ENCODE results near the gene GNAQ.

Gene GNAQ

DNA sequence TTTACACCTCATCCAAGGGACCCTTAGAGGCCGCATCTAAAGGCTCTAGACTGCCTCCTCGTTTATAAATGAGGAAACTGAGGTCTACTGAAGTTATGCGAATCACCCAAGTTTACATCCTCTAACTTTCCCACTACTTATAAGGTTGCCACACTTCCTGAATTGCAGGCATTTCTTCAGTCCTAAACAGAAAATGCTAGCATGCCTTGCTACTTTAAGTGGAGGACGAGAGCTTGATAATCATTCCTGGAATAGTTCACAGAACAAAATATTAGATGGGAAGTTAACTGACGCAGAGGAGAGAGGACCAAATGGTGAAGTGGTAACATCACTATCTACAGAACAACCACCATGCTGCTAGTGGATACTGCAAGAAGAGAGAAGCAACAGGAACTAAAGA lies 85.8 kb downstream of the GNAQ start:
- no peak overlapping the region for H3K4me3 ChIP-seq (ENCODE audit: low read depth, low read length)
- TF ChIP-seq, protein P1, sequence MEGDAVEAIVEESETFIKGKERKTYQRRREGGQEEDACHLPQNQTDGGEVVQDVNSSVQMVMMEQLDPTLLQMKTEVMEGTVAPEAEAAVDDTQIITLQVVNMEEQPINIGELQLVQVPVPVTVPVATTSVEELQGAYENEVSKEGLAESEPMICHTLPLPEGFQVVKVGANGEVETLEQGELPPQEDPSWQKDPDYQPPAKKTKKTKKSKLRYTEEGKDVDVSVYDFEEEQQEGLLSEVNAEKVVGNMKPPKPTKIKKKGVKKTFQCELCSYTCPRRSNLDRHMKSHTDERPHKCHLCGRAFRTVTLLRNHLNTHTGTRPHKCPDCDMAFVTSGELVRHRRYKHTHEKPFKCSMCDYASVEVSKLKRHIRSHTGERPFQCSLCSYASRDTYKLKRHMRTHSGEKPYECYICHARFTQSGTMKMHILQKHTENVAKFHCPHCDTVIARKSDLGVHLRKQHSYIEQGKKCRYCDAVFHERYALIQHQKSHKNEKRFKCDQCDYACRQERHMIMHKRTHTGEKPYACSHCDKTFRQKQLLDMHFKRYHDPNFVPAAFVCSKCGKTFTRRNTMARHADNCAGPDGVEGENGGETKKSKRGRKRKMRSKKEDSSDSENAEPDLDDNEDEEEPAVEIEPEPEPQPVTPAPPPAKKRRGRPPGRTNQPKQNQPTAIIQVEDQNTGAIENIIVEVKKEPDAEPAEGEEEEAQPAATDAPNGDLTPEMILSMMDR (IDR thresholded peaks at IDR 0.05; ENCODE audit: low read depth, low read length), result no peak

GRCh38 chr9:77944556-77945243 lies 86.9 kb downstream of the GNAQ start:
- no peak overlapping the region for H3K4me3 ChIP-seq (ENCODE audit: low read depth, low read length)
- TF ChIP-seq, protein P1 (IDR thresholded peaks at IDR 0.05; ENCODE audit: low read depth, low read length), result no peak

DNA sequence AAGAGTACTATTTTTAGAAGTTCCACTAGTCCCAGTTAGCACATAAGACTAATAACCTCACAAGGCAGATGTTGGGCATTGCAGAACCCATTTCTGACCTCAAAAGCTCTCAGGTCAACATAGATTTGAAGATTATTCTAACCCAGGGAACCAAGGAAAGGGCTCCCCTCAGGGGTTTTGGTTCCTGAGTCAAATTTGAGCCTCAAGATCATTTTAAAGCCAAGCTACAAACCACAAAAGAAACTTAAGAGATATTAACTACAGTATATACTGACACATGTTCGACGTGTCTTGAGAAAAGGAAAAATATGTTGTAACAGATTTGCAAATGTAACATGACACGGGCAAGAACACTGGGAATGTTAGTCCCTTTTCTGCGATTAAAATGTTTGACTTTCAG lies 88.6 kb downstream of the GNAQ start:
- no peak overlapping the region for H3K4me3 ChIP-seq (ENCODE audit: low read depth, low read length)
- TF ChIP-seq, protein P1 (IDR thresholded peaks at IDR 0.05; ENCODE audit: low read depth, low read length), result no peak

- TF ChIP-seq, protein P1 (IDR thresholded peaks at IDR 0.05; ENCODE audit: low read depth, low read length), result no peak
- H3K4me3 ChIP-seq (ENCODE audit: low read depth, low read length), result no peak overlapping the region
Measured at GRCh38 chr9:77939149-77939668, 92.4 kb downstream of the GNAQ start.

DNA sequence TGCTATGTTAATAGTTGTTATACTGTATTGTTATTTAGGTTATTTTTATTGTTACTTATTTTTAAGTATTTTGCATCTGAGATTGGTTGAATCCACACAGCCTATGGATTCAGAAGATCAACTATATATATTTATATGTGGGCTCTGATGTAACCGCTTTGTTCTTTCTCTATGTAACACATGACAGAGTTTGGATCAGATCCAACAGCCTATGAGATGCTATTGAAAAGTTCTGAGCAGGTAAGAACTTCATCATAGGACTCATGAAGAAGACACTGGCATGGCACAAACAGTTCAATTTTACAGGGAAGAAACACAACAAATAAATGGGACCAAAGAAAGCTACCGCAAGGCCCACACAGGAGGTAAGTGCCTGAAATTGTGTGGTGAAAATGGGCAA lies 93.4 kb downstream of the GNAQ start:
- no peak overlapping the region for H3K4me3 ChIP-seq (ENCODE audit: low read depth, low read length)
- TF ChIP-seq, protein P1 (IDR thresholded peaks at IDR 0.05; ENCODE audit: low read depth, low read length), result no peak

- H3K4me3 ChIP-seq (ENCODE audit: low read depth, low read length), result no peak overlapping the region
- TF ChIP-seq, protein P1 (IDR thresholded peaks at IDR 0.05; ENCODE audit: low read depth, low read length), result no peak
Measured at GRCh38 chr9:77935974-77936373, 95.6 kb downstream of the GNAQ start.

GRCh38 chr9:77935211-77935610 lies 96.4 kb downstream of the GNAQ start:
- H3K4me3 ChIP-seq (ENCODE audit: low read depth, low read length), result no peak overlapping the region
- TF ChIP-seq, protein P1 (IDR thresholded peaks at IDR 0.05; ENCODE audit: low read depth, low read length), result no peak
